Common myeloid progenitor, CD34-positive (primary cell): ENCODE data around the gene MICU1.
"Not testable (repeated sequence)": the region's sequence is repeated elsewhere in the genome, so short reads cannot be mapped to it uniquely, and the experiment has no call there.

Source experiments
- CTCF ChIA-PET: fragments of 350-600 bp; sonication (Branson Sonifier 250); formaldehyde crosslinking; loops from one replicate; lab custom pipeline; 2021; ENCODE audit warnings: antibody characterized with exemption; lab: Charles Lee
- POLR2A ChIA-PET: fragments of 350-600 bp; sonication (Branson Sonifier 250); formaldehyde crosslinking; loops from one replicate; lab custom pipeline; 2021; ENCODE audit warnings: antibody characterized with exemption; lab: Charles Lee
- DNase-seq, 3 donors: peaks; one replicate each; pipeline versions ENCODE4 v3.0.0 to v3.0.0-alpha.2; 2013
- H3K27ac ChIP-seq, 2 experiments: 1 replicate in 1 of 2; 2 replicates in 1 of 2; pipeline ENCODE4 v1.7.0; 2013; ENCODE audit warnings: inconsistent platforms in 2 of 2, low read length in 2 of 2, mild to moderate bottlenecking in 2 of 2, low read depth in 1 of 2, moderate library complexity in 1 of 2; ENCODE audit not compliant: severe bottlenecking in 2 of 2, insufficient read depth in 1 of 2, poor library complexity in 1 of 2
- H3K27me3 ChIP-seq, 5 experiments: replicated peaks in 2 of 5; 1 replicate in 3 of 5; 2 replicates in 2 of 5; pipeline versions ENCODE4 v1.6.1 to v1.7.0; 2013; ENCODE audit warnings: low read length in 4 of 5, mild to moderate bottlenecking in 2 of 5, moderate library complexity in 2 of 5, inconsistent platforms in 1 of 5; ENCODE audit not compliant: insufficient read depth in 5 of 5, control insufficient read depth in 4 of 5
- H3K36me3 ChIP-seq, 4 experiments: 1 replicate in 2 of 4; 2 replicates in 2 of 4; pipeline versions ENCODE4 v1.6.1 to v1.7.0; 2013; ENCODE audit warnings: low read length in 3 of 4, control low read depth in 1 of 4, mild to moderate bottlenecking in 1 of 4; ENCODE audit not compliant: control insufficient read depth in 4 of 4, insufficient read depth in 4 of 4
- H3K4me1 ChIP-seq, 4 experiments: 1 replicate in 3 of 4; 2 replicates in 1 of 4; pipeline versions ENCODE4 v1.6.1 to v1.7.1; 2013; ENCODE audit warnings: low read length in 3 of 4, mild to moderate bottlenecking in 3 of 4, control low read depth in 1 of 4, inconsistent platforms in 1 of 4, moderate library complexity in 1 of 4; ENCODE audit not compliant: control insufficient read depth in 4 of 4, insufficient read depth in 4 of 4; ENCODE audit errors: control extremely low read depth in 1 of 4
- H3K4me3 ChIP-seq, 7 experiments: 1 replicate in 4 of 7; 2 replicates in 3 of 7; pipeline versions ENCODE4 v1.5.1 to v1.7.0; 2013; ENCODE audit warnings: mild to moderate bottlenecking in 7 of 7, low read length in 6 of 7, moderate library complexity in 6 of 7, inconsistent platforms in 2 of 7, low read depth in 2 of 7, control low read depth in 1 of 7; ENCODE audit not compliant: insufficient read depth in 4 of 7, control insufficient read depth in 1 of 7; ENCODE audit errors: extremely low read depth in 1 of 7
- H3K9me3 ChIP-seq, 5 experiments: 1 replicate in 4 of 5; 2 replicates in 1 of 5; pipeline versions ENCODE4 v1.6.1 to v1.7.1; 2013; ENCODE audit warnings: low read length in 4 of 5, mild to moderate bottlenecking in 2 of 5, inconsistent platforms in 1 of 5, low read depth in 1 of 5, moderate library complexity in 1 of 5; ENCODE audit not compliant: control insufficient read depth in 4 of 5, insufficient read depth in 2 of 5; ENCODE audit errors: control extremely low read depth in 1 of 5
- WGBS: methylation state at CpG from one replicate; pipeline ENCODE4 v1.1.5; 2013; ENCODE audit not compliant: insufficient coverage; 5-methylcytosine and 5-hydroxymethylcytosine counted together

MICU1 gene

GRCh38 chr10:72414642-72415041 lies 211.2 kb downstream of the MICU1 start:
- 70% methylated on average over 2 of the region's 3 CpGs for WGBS
- H3K4me3 ChIP-seq: no peak overlapping the region
- ChIA-PET POLR2A (no interaction called here), CTCF (no interaction called here)
- peaks cover 3 to 15% (median 8%) of the 10 kb centered on the region in 4 experiments for H3K36me3 ChIP-seq
- no peak overlapping the region for H3K27ac ChIP-seq
- H3K4me1 ChIP-seq: no peaks in the 10 kb centered on the region
- no peaks in the 10 kb centered on the region for H3K27me3 ChIP-seq
- H3K9me3 ChIP-seq: peaks cover 0 to 15% (median 0%) of the 10 kb centered on the region in 5 experiments
- peak in 1 of 3 donors; percentile 45 for DNase-seq

- ChIA-PET CTCF (no interaction called here), POLR2A (no interaction called here)
- H3K36me3 ChIP-seq: peaks cover 0 to 5% (median 4%) of the 10 kb centered on the region in 4 experiments
- WGBS: 100% methylated on average over 1 of the region's 1 CpG
- H3K27me3 ChIP-seq: no peaks in the 10 kb centered on the region
- H3K4me3 ChIP-seq: no peak overlapping the region
- no peak for DNase-seq
- H3K4me1 ChIP-seq: no peaks in the 10 kb centered on the region
- H3K9me3 ChIP-seq: peaks cover 0 to 9% (median 0%) of the 10 kb centered on the region in 5 experiments
- no peak overlapping the region for H3K27ac ChIP-seq
Measured at GRCh38 chr10:72409167-72409566, 216.7 kb downstream of the MICU1 start.

- Histone ChIP-seq H3K4me3 (no peak overlapping the region), H3K36me3 (peaks cover 0 to 3% (median under 1%) of the 10 kb centered on the region in 4 experiments), H3K4me1 (no peaks in the 10 kb centered on the region), H3K9me3 (no peaks in the 10 kb centered on the region), H3K27me3 (no peaks in the 10 kb centered on the region), H3K27ac (no peak overlapping the region)
- 99% methylated on average over 6 of the region's 7 CpGs for WGBS
- ChIA-PET CTCF (no interaction called here), POLR2A (no interaction called here)
- no peak for DNase-seq
Measured at GRCh38 chr10:72407927-72408600, 217.8 kb downstream of the MICU1 start.

- DNase-seq: no peak
- Histone ChIP-seq H3K27me3 (no peaks in the 10 kb centered on the region), H3K4me3 (no peak overlapping the region), H3K27ac (no peak overlapping the region), H3K4me1 (no peaks in the 10 kb centered on the region), H3K9me3 (no peaks in the 10 kb centered on the region), H3K36me3 (peaks cover 0 to 3% (median 2%) of the 10 kb centered on the region in 4 experiments)
- ChIA-PET POLR2A (no interaction called here), CTCF (no interaction called here)
- 100% methylated on average over 1 of the region's 3 CpGs for WGBS
Measured at GRCh38 chr10:72407471-72407870, 218.4 kb downstream of the MICU1 start.

GRCh38 chr10:72395581-72395980 lies 230.3 kb downstream of the MICU1 start:
- H3K36me3 ChIP-seq, H3K27me3 ChIP-seq, H3K27ac ChIP-seq, CTCF ChIA-PET, H3K4me3 ChIP-seq, DNase-seq, H3K4me1 ChIP-seq, POLR2A ChIA-PET, H3K9me3 ChIP-seq: not testable (repeated sequence)
- WGBS: 91% methylated on average over 3 of the region's 3 CpGs

GRCh38 chr10:72392571-72392970 lies 233.3 kb downstream of the MICU1 start:
- Histone ChIP-seq H3K4me3 (no peak overlapping the region), H3K36me3 (peaks cover 2 to 6% (median 3%) of the 10 kb centered on the region in 4 experiments), H3K27me3 (no peaks in the 10 kb centered on the region), H3K9me3 (peaks cover 0 to 3% (median 0%) of the 10 kb centered on the region in 5 experiments), H3K4me1 (no peaks in the 10 kb centered on the region), H3K27ac (no peak overlapping the region)
- DNase-seq: no peak
- no CpG with 5 or more reads among the region's 1 CpG for WGBS
- ChIA-PET CTCF (no interaction called here), POLR2A (no interaction called here)

- no peak for DNase-seq
- peaks cover 2 to 6% (median 3%) of the 10 kb centered on the region in 4 experiments for H3K36me3 ChIP-seq
- no peak overlapping the region for H3K27ac ChIP-seq
- H3K4me3 ChIP-seq: no peak overlapping the region
- POLR2A ChIA-PET: no interaction called here
- CTCF ChIA-PET: no interaction called here
- H3K9me3 ChIP-seq: peaks cover 0 to 3% (median 0%) of the 10 kb centered on the region in 5 experiments
- H3K27me3 ChIP-seq: no peaks in the 10 kb centered on the region
- H3K4me1 ChIP-seq: no peaks in the 10 kb centered on the region
- WGBS: no CpG with 5 or more reads among the region's 2 CpGs
Measured at GRCh38 chr10:72390764-72391163, 235.1 kb downstream of the MICU1 start.
